Right ventricle myocardium inferior (tissue), 1 donor: ENCODE measurements around the gene PELI2. TPM values are rescaled to one million over a fixed set of nuclear protein-coding genes. Genes with fewer than 3 reads are reported as not detected.

Experiments
- ATAC-seq: fragments of 200-7000 bp; cut with Tn5 transposase; one replicate; pipeline ENCODE4 v1.9.1; 2020; ENCODE audit warnings: mild to moderate bottlenecking, moderate library complexity
- DNase-seq: peaks from one replicate; pipeline ENCODE4 v3.0.0; 2021; ENCODE audit errors: missing footprints
- intact Hi-C: fragments of 100-400 bp; cut with DNase I; formaldehyde crosslinking; loops from one replicate; pipeline ENCODE4 v1.11.0; 2022
- total RNA-seq: library from RNA; stranded (reverse); fragmentation: NEBNext Ultra II Directional; extraction: Animal tissue kit (Norgen Biotek cat#: 25700); gene quantifications from one replicate; pipeline ENCODE4 v1.2.1, GENCODE V29; 2021
- donor health status: DM: no; HTN: yes; CAD: no; lungs with severe emphysema.

The PELI2 gene
- total RNA-seq, 1 donor from 2014 or later = 3.2 TPM

GRCh38 chr14:56115976-56116893, 2.0 kb upstream of the PELI2 start:
- intact Hi-C loops = loop anchor here (5.0 to 10.0 kb wide), 3 partner anchors 101 to 261 kb away; no protein-coding TSS in a partner anchor
- DNase-seq = no peak
- ATAC-seq = no peak

GRCh38 chr14:56118611-56119181, 485 bp downstream of the PELI2 start:
- DNase-seq = peak; percentile 87
- peak; percentile 51 for ATAC-seq
- intact Hi-C loops = loop anchor here (5.0 to 10.0 kb wide), 3 partner anchors 99 to 264 kb away; no protein-coding TSS in a partner anchor

- DNase-seq (peak; percentile 91), ATAC-seq (peak; percentile 65)
- intact Hi-C loops = loop anchor here (5.0 to 10.0 kb wide), 3 partner anchors 98 to 265 kb away; no protein-coding TSS in a partner anchor
These were observed 1.2 kb downstream of the PELI2 start for GRCh38 chr14:56119201-56119981.

GRCh38 chr14:56120091-56120691, 2.0 kb downstream of the PELI2 start:
- no peak for DNase-seq
- no peak for ATAC-seq
- intact Hi-C loops = loop anchor here (10.0 kb wide), 1 partner anchor 405 kb away; no protein-coding TSS in a partner anchor

GRCh38 chr14:56121816-56122215, 3.6 kb downstream of the PELI2 start:
- ATAC-seq (no peak), DNase-seq (no peak)
- intact Hi-C loops = loop anchor here (10.0 kb wide), 1 partner anchor 407 kb away; no protein-coding TSS in a partner anchor

GRCh38 chr14:56122301-56122700, 4.1 kb downstream of the PELI2 start:
- intact Hi-C loops = loop anchor here (10.0 kb wide), 1 partner anchor 408 kb away; no protein-coding TSS in a partner anchor
- ATAC-seq = no peak
- DNase-seq = no peak

GRCh38 chr14:56124327-56124726, 6.1 kb downstream of the PELI2 start:
- no peak for ATAC-seq
- DNase-seq = no peak
- intact Hi-C loops = loop anchor here (10.0 kb wide), 1 partner anchor 410 kb away; no protein-coding TSS in a partner anchor

GRCh38 chr14:56125772-56126636, 7.8 kb downstream of the PELI2 start:
- intact Hi-C loops = loop anchor here (10.0 kb wide), 1 partner anchor 411 kb away; no protein-coding TSS in a partner anchor
- ATAC-seq (no peak), DNase-seq (no peak)

GRCh38 chr14:56126637-56126913, 8.4 kb downstream of the PELI2 start:
- intact Hi-C loops = loop anchor here (10.0 kb wide), 1 partner anchor 412 kb away; no protein-coding TSS in a partner anchor
- no peak for DNase-seq
- no peak for ATAC-seq

- intact Hi-C loops = loop anchor here (10.0 kb wide), 1 partner anchor 412 kb away; no protein-coding TSS in a partner anchor
- no peak for ATAC-seq
- DNase-seq = no peak
These were observed 8.9 kb downstream of the PELI2 start for GRCh38 chr14:56127156-56127555.

GRCh38 chr14:56129092-56129491, 10.9 kb downstream of the PELI2 start:
- ATAC-seq = no peak
- intact Hi-C loops = loop anchor here (10.0 kb wide), 1 partner anchor 414 kb away; no protein-coding TSS in a partner anchor

GRCh38 chr14:56129933-56130332, 11.7 kb downstream of the PELI2 start:
- intact Hi-C loops = loop anchor here (10.0 kb wide), 1 partner anchor 415 kb away; no protein-coding TSS in a partner anchor
- ATAC-seq (peak; percentile 50), DNase-seq (peak; percentile 68)

More at GRCh38 chr14:56129092-56129491, 10.9 kb downstream of the PELI2 start:
- no peak for DNase-seq

GRCh38 chr14:56131004-56131864, 13.0 kb downstream of the PELI2 start:
- intact Hi-C loops = no loop called here
- no peak for ATAC-seq
- DNase-seq = no peak

GRCh38 chr14:56131865-56132833, 13.9 kb downstream of the PELI2 start:
- DNase-seq (peak; percentile 59), ATAC-seq (peak; percentile 45)
- intact Hi-C loops = no loop called here

- DNase-seq = no peak
- ATAC-seq = no peak
- intact Hi-C loops = no loop called here
These were observed 15.3 kb downstream of the PELI2 start for GRCh38 chr14:56133547-56133946.
